ENCODE results near the gene RNF168.

The RNF168 gene

GRCh38 chr3:196499061-196499460 lies 4.5 kb downstream of the RNF168 start:
- H2AK5ac ChIP-seq (ENCODE audit: low read depth, low read length): no peak overlapping the region
- no peak overlapping the region for H3K14ac ChIP-seq (ENCODE audit: low read length)
- no peaks in the 10 kb centered on the region for H3K27me3 ChIP-seq (ENCODE audit: control insufficient read depth in 3 of 3, insufficient read depth in 3 of 3, low read depth in 1 of 3, low read length in 3 of 3)
- H3K9me3 ChIP-seq (replicated peaks in 1 of 2; ENCODE audit: control insufficient read depth in 2 of 2, insufficient read depth in 1 of 2, low read depth in 1 of 2, low read length in 2 of 2): peaks cover 0 to 12% of the 10 kb centered on the region in 2 donors
- no peak overlapping the region for H3K23ac ChIP-seq (ENCODE audit: low read depth, low read length, poor library complexity)
- H3K79me1 ChIP-seq (ENCODE audit: low read depth, low read length): peaks cover 8% of the 10 kb centered on the region
- H3K4ac ChIP-seq (ENCODE audit: low read length): no peak overlapping the region
- H2BK120ac ChIP-seq (ENCODE audit: low read depth, low read length): no peak overlapping the region
- H3K4me1 ChIP-seq (ENCODE audit: control insufficient read depth in 2 of 2, insufficient read depth in 1 of 2, low read depth in 1 of 2, low read length in 2 of 2): peaks cover 0 to 2% of the 10 kb centered on the region in 2 donors
- H3K4me3 ChIP-seq (ENCODE audit: low read length in 2 of 2): no peak overlapping the region
- H3K9ac ChIP-seq (ENCODE audit: low read depth, low read length, poor library complexity): no peak overlapping the region
- no peak for DNase-seq (ENCODE audit: low spot score)
- no peak overlapping the region for H3K18ac ChIP-seq (ENCODE audit: low read length)
- peaks cover 2 to 63% of the 10 kb centered on the region in 2 donors for H3K36me3 ChIP-seq (replicated peaks in 1 of 2; ENCODE audit: control insufficient read depth in 2 of 2, insufficient read depth in 2 of 2, low read length in 2 of 2)
- H2BK5ac ChIP-seq (ENCODE audit: low read length): no peak overlapping the region
- no CpG with 5 or more reads among the region's 5 CpGs for WGBS, 2 donors (ENCODE audit: extremely low coverage in 2 of 2, insufficient read length in 2 of 2, insufficient replicate concordance in 1 of 2)
- H2BK15ac ChIP-seq (ENCODE audit: low read length): no peak overlapping the region
- no peak overlapping the region for H2AFZ ChIP-seq (ENCODE audit: low read length)
- no peak overlapping the region for H2BK12ac ChIP-seq (ENCODE audit: low read length)
- H3K4me2 ChIP-seq (ENCODE audit: insufficient read depth, low read length, poor library complexity, severe bottlenecking): no peak overlapping the region
- no peak overlapping the region for H4K8ac ChIP-seq (ENCODE audit: low read depth, low read length)
- H4K91ac ChIP-seq (ENCODE audit: low read depth, low read length, poor library complexity): no peak overlapping the region
- no peak overlapping the region for H3K27ac ChIP-seq (replicated peaks; ENCODE audit: low read length)

- Histone ChIP-seq H3K79me1 (ENCODE audit: low read depth, low read length) (peaks cover 9% of the 10 kb centered on the region), H3K27me3 (ENCODE audit: control insufficient read depth in 3 of 3, insufficient read depth in 3 of 3, low read depth in 1 of 3, low read length in 3 of 3) (no peaks in the 10 kb centered on the region), H3K36me3 (replicated peaks in 1 of 2; ENCODE audit: control insufficient read depth in 2 of 2, insufficient read depth in 2 of 2, low read length in 2 of 2) (peaks cover 3 to 67% of the 10 kb centered on the region in 2 donors), H3K23ac (ENCODE audit: low read depth, low read length, poor library complexity) (no peak overlapping the region), H3K4me3 (ENCODE audit: low read length in 2 of 2) (no peak overlapping the region), H4K8ac (ENCODE audit: low read depth, low read length) (no peak overlapping the region), H2BK120ac (ENCODE audit: low read depth, low read length) (no peak overlapping the region), H2BK5ac (ENCODE audit: low read length) (no peak overlapping the region), H2AK5ac (ENCODE audit: low read depth, low read length) (no peak overlapping the region), H2BK12ac (ENCODE audit: low read length) (no peak overlapping the region), H3K18ac (ENCODE audit: low read length) (no peak overlapping the region), H3K9ac (ENCODE audit: low read depth, low read length, poor library complexity) (no peak overlapping the region), H2AFZ (ENCODE audit: low read length) (no peak overlapping the region), H3K4me1 (ENCODE audit: control insufficient read depth in 2 of 2, insufficient read depth in 1 of 2, low read depth in 1 of 2, low read length in 2 of 2) (peaks cover 0 to 2% of the 10 kb centered on the region in 2 donors), H3K4me2 (ENCODE audit: insufficient read depth, low read length, poor library complexity, severe bottlenecking) (no peak overlapping the region), H3K4ac (ENCODE audit: low read length) (no peak overlapping the region), H2BK15ac (ENCODE audit: low read length) (no peak overlapping the region), H3K14ac (ENCODE audit: low read length) (no peak overlapping the region), H4K91ac (ENCODE audit: low read depth, low read length, poor library complexity) (no peak overlapping the region), H3K27ac (replicated peaks; ENCODE audit: low read length) (no peak overlapping the region), H3K9me3 (replicated peaks in 1 of 2; ENCODE audit: control insufficient read depth in 2 of 2, insufficient read depth in 1 of 2, low read depth in 1 of 2, low read length in 2 of 2) (peaks cover 0 to 12% of the 10 kb centered on the region in 2 donors)
- DNase-seq (ENCODE audit: low spot score): no peak
- no CpG with 5 or more reads among the region's 8 CpGs for WGBS, 2 donors (ENCODE audit: extremely low coverage in 2 of 2, insufficient read length in 2 of 2, insufficient replicate concordance in 1 of 2)
Measured at GRCh38 chr3:196498297-196498696, 5.3 kb downstream of the RNF168 start.

- WGBS, 2 donors (ENCODE audit: extremely low coverage in 2 of 2, insufficient read length in 2 of 2, insufficient replicate concordance in 1 of 2): no CpG with 5 or more reads among the region's 4 CpGs
- no peak for DNase-seq (ENCODE audit: low spot score)
Measured at GRCh38 chr3:196496183-196496582, 7.4 kb downstream of the RNF168 start.

GRCh38 chr3:196493292-196493691 lies 10.3 kb downstream of the RNF168 start:
- no peak overlapping the region for H2BK12ac ChIP-seq (ENCODE audit: low read length)
- H3K9me3 ChIP-seq (replicated peaks in 1 of 2; ENCODE audit: control insufficient read depth in 2 of 2, insufficient read depth in 1 of 2, low read depth in 1 of 2, low read length in 2 of 2): peaks cover 0 to 3% of the 10 kb centered on the region in 2 donors
- no peak overlapping the region for H4K8ac ChIP-seq (ENCODE audit: low read depth, low read length)
- no peak for DNase-seq (ENCODE audit: low spot score)
- H4K91ac ChIP-seq (ENCODE audit: low read depth, low read length, poor library complexity): no peak overlapping the region
- peaks cover 7% of the 10 kb centered on the region for H3K79me1 ChIP-seq (ENCODE audit: low read depth, low read length)
- no peak overlapping the region for H3K14ac ChIP-seq (ENCODE audit: low read length)
- H2BK15ac ChIP-seq (ENCODE audit: low read length): no peak overlapping the region
- no peak overlapping the region for H2BK5ac ChIP-seq (ENCODE audit: low read length)
- H2AK5ac ChIP-seq (ENCODE audit: low read depth, low read length): no peak overlapping the region
- peaks cover 5 to 59% of the 10 kb centered on the region in 2 donors for H3K36me3 ChIP-seq (replicated peaks in 1 of 2; ENCODE audit: control insufficient read depth in 2 of 2, insufficient read depth in 2 of 2, low read length in 2 of 2)
- no peak overlapping the region for H3K4me3 ChIP-seq (ENCODE audit: low read length in 2 of 2)
- no peak overlapping the region for H3K23ac ChIP-seq (ENCODE audit: low read depth, low read length, poor library complexity)
- no CpG with 5 or more reads among the region's 7 CpGs for WGBS, 2 donors (ENCODE audit: extremely low coverage in 2 of 2, insufficient read length in 2 of 2, insufficient replicate concordance in 1 of 2)
- no peak overlapping the region for H2AFZ ChIP-seq (ENCODE audit: low read length)
- H3K9ac ChIP-seq (ENCODE audit: low read depth, low read length, poor library complexity): no peak overlapping the region
- no peak overlapping the region for H2BK120ac ChIP-seq (ENCODE audit: low read depth, low read length)
- no peak overlapping the region for H3K18ac ChIP-seq (ENCODE audit: low read length)
- no peak overlapping the region for H3K4me2 ChIP-seq (ENCODE audit: insufficient read depth, low read length, poor library complexity, severe bottlenecking)
- no peak overlapping the region for H3K27ac ChIP-seq (replicated peaks; ENCODE audit: low read length)
- no peaks in the 10 kb centered on the region for H3K27me3 ChIP-seq (ENCODE audit: control insufficient read depth in 3 of 3, insufficient read depth in 3 of 3, low read depth in 1 of 3, low read length in 3 of 3)
- H3K4ac ChIP-seq (ENCODE audit: low read length): no peak overlapping the region
- no peaks in the 10 kb centered on the region for H3K4me1 ChIP-seq (ENCODE audit: control insufficient read depth in 2 of 2, insufficient read depth in 1 of 2, low read depth in 1 of 2, low read length in 2 of 2)

More at GRCh38 chr3:196496183-196496582, 7.4 kb downstream of the RNF168 start:
- no peak overlapping the region for H2BK120ac ChIP-seq (ENCODE audit: low read depth, low read length)
- H2BK15ac ChIP-seq (ENCODE audit: low read length): no peak overlapping the region
- H4K8ac ChIP-seq (ENCODE audit: low read depth, low read length): no peak overlapping the region
- no peak overlapping the region for H2BK12ac ChIP-seq (ENCODE audit: low read length)
- H3K79me1 ChIP-seq (ENCODE audit: low read depth, low read length): peaks cover 7% of the 10 kb centered on the region
- H3K4me2 ChIP-seq (ENCODE audit: insufficient read depth, low read length, poor library complexity, severe bottlenecking): no peak overlapping the region
- no peak overlapping the region for H4K91ac ChIP-seq (ENCODE audit: low read depth, low read length, poor library complexity)
- no peak overlapping the region for H2AK5ac ChIP-seq (ENCODE audit: low read depth, low read length)
- no peak overlapping the region for H3K9ac ChIP-seq (ENCODE audit: low read depth, low read length, poor library complexity)
- peaks cover 0 to 2% of the 10 kb centered on the region in 2 donors for H3K4me1 ChIP-seq (ENCODE audit: control insufficient read depth in 2 of 2, insufficient read depth in 1 of 2, low read depth in 1 of 2, low read length in 2 of 2)
- H3K27ac ChIP-seq (replicated peaks; ENCODE audit: low read length): no peak overlapping the region
- no peak overlapping the region for H3K4me3 ChIP-seq (ENCODE audit: low read length in 2 of 2)
- H3K18ac ChIP-seq (ENCODE audit: low read length): no peak overlapping the region
- H3K4ac ChIP-seq (ENCODE audit: low read length): no peak overlapping the region
- no peak overlapping the region for H2BK5ac ChIP-seq (ENCODE audit: low read length)
- H2AFZ ChIP-seq (ENCODE audit: low read length): no peak overlapping the region
- H3K27me3 ChIP-seq (ENCODE audit: control insufficient read depth in 3 of 3, insufficient read depth in 3 of 3, low read depth in 1 of 3, low read length in 3 of 3): no peaks in the 10 kb centered on the region
- H3K9me3 ChIP-seq (replicated peaks in 1 of 2; ENCODE audit: control insufficient read depth in 2 of 2, insufficient read depth in 1 of 2, low read depth in 1 of 2, low read length in 2 of 2): peaks cover 0 to 12% of the 10 kb centered on the region in 2 donors
- no peak overlapping the region for H3K14ac ChIP-seq (ENCODE audit: low read length)
- H3K36me3 ChIP-seq (replicated peaks in 1 of 2; ENCODE audit: control insufficient read depth in 2 of 2, insufficient read depth in 2 of 2, low read length in 2 of 2): peaks cover 5 to 75% of the 10 kb centered on the region in 2 donors
- H3K23ac ChIP-seq (ENCODE audit: low read depth, low read length, poor library complexity): no peak overlapping the region
